Activated naive CD4-positive, alpha-beta T cell treated with anti-CD3 and anti-CD28 coated beads for 36 hours (primary cell): ENCODE data around the gene CAPN12. TPM values are rescaled to one million over a fixed set of nuclear protein-coding genes. Genes with fewer than 3 reads are reported as not detected.
"Not testable (repeated sequence)": the region's sequence is repeated elsewhere in the genome, so short reads cannot be mapped to it uniquely, and the experiment has no call there.

Source experiments
- CTCF ChIA-PET: fragments of 350-600 bp; sonication (Branson Sonifier 250); formaldehyde crosslinking; loops from one replicate; lab custom pipeline; 2021; ENCODE audit warnings: antibody characterized with exemption; lab: Charles Lee
- DNase-seq: peaks from one replicate; pipeline ENCODE4 v3.0.0-alpha.2; 2020
- H3K27ac Mint-ChIP-seq: one replicate; pipeline ENCODE4 v1.8.0; 2021; ENCODE audit warnings: mild to moderate bottlenecking, mixed read lengths
- H3K27me3 Mint-ChIP-seq: one replicate; pipeline ENCODE4 v1.8.0; 2021; ENCODE audit warnings: low read depth, mixed read lengths
- H3K36me3 Mint-ChIP-seq: one replicate; pipeline ENCODE4 v1.8.0; 2021; ENCODE audit warnings: low read depth, mixed read lengths
- H3K4me1 Mint-ChIP-seq: one replicate; pipeline ENCODE4 v1.8.0; 2021; ENCODE audit warnings: low read depth, mixed read lengths
- H3K4me3 Mint-ChIP-seq: one replicate; pipeline ENCODE4 v1.8.0; 2021; ENCODE audit warnings: mild to moderate bottlenecking, moderate library complexity, mixed read lengths
- H3K9me3 Mint-ChIP-seq: one replicate; pipeline ENCODE4 v1.8.0; 2021; ENCODE audit warnings: mixed read lengths
- intact Hi-C: fragments of 100-400 bp; cut with micrococcal nuclease; formaldehyde crosslinking; loops from one replicate; pipeline ENCODE4 v1.15.1; 2023
- total RNA-seq, 2 experiments: library from RNA; stranded (reverse); gene quantifications; one replicate each; pipeline ENCODE4 v1.2.3, GENCODE V29; 2021

The CAPN12 gene
- total RNA-seq, 2 experiments from 2014 or later: 1.9 to 2.2 TPM

DNA sequence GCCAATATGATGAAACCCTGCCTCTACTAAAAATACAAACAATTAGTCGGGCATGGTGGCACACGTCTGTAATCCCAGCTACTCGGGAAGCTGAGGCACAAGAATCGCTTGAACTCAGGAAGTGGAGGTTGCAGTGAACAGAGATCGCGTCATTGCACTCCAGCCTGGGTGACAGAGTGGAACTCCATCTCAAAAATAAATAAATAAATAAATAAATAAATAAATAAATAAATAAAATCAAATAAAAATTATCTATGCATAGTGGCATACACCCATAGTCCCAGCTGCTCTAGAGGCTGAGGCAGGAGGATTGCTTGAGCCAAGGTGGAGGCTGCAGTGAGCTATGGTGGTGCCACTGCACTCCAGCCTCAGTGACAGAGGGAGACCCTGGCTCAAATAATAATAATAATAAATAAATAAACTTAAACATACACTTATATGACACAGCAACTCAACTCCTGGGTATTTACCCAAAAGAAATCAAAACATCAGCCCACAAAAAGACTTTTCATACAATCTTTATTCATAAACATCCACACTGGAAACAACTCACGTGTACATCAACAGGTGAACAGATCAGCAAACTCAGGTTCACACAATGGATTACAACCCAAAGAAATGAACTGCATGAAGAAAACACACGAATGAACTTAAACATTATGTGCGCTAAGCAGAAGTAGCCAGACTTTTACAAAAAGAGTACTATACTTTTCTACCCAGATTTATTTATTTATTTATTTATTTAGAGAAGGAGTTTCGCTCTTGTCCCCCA is 22.2 kb upstream of the CAPN12 start:
- H3K9me3 Mint-ChIP-seq: no peaks in the 10 kb centered on the region
- intact Hi-C loops: no loop called here

DNA sequence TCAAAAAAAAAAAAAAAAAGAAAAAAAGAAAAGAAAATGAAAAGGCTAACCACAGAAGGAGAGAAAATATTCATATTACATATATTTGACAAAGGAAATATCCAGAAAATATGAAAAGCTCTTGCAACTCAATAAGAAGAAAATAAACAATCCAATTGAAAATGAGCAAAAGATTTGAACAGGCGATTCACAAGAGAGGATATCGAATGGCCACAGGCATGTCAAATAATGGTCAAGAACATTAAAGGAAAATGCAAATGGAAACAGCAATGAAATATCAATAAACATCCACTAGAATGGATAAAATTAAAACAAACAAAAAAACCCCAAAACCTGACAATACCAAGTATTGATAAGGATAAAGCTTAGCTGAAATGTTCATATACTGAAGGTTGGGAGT is 20.9 kb upstream of the CAPN12 start:
- Mint-ChIP-seq H3K27me3 (no peaks in the 10 kb centered on the region), H3K9me3 (no peaks in the 10 kb centered on the region), H3K4me3 (no peak overlapping the region), H3K36me3 (no peaks in the 10 kb centered on the region), H3K27ac (no peak overlapping the region), H3K4me1 (peaks cover 6% of the 10 kb centered on the region)
- no peak for DNase-seq
- intact Hi-C loops: no loop called here
- CTCF ChIA-PET: no interaction called here

More for the DNA sequence above, 22.2 kb upstream of the CAPN12 start:
- DNase-seq: no peak
- Mint-ChIP-seq H3K27me3 (no peaks in the 10 kb centered on the region), H3K36me3 (no peaks in the 10 kb centered on the region), H3K27ac (no peak overlapping the region), H3K4me1 (peaks cover 6% of the 10 kb centered on the region), H3K4me3 (no peak overlapping the region)
- CTCF ChIA-PET: no interaction called here

DNA sequence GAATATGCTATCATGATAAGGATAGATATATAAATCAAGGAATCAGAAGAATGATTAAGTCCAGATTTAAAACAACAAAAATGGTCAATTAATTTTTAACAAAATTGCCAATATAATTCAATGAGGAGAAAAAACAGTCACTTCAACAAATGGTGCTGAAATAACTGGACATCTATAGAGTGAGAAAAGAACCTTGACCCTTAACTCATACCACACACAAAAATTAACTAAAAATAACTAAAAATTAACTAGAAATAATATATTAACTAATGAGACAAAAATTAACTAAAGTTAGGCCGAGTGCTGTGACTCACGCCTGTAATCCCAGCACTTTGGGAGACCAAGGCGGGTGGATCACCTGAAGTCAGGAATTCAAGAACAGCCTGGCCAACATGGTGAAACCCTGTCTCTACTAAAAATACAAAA is 19.5 kb upstream of the CAPN12 start:
- no peaks in the 10 kb centered on the region for H3K36me3 Mint-ChIP-seq
- no peak overlapping the region for H3K4me3 Mint-ChIP-seq
- CTCF ChIA-PET: no interaction called here
- no peak for DNase-seq
- intact Hi-C loops: no loop called here
- no peaks in the 10 kb centered on the region for H3K9me3 Mint-ChIP-seq
- H3K4me1 Mint-ChIP-seq: no peaks in the 10 kb centered on the region
- no peak overlapping the region for H3K27ac Mint-ChIP-seq
- no peaks in the 10 kb centered on the region for H3K27me3 Mint-ChIP-seq

DNA sequence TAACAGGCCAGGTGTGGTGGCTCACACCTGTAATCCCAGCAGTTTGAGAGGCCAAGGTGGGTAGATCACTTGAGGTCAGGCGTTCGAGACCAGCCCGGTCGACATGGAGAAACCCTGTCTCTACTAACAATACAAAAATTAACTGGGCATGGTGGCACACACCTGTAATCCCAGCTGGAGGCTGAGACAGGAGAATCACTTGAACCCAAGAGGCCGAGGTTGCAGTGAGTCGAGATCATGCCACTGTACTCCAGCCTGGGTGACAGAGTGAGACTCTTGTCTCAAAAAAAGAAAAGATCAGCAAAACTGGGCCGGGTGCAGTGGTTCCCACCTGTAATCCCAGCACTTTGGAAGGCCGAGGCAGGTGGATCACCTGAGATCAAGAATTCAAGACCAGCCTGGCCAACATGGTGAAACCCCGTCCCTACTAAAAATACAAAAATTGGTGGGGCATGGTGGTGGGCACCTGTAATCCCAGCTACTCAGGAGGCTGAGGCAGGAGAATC is 17.7 kb upstream of the CAPN12 start:
- H3K27ac Mint-ChIP-seq, intact Hi-C loops, CTCF ChIA-PET, H3K27me3 Mint-ChIP-seq, H3K9me3 Mint-ChIP-seq, H3K36me3 Mint-ChIP-seq, DNase-seq, H3K4me1 Mint-ChIP-seq, H3K4me3 Mint-ChIP-seq: not testable (repeated sequence)

DNA sequence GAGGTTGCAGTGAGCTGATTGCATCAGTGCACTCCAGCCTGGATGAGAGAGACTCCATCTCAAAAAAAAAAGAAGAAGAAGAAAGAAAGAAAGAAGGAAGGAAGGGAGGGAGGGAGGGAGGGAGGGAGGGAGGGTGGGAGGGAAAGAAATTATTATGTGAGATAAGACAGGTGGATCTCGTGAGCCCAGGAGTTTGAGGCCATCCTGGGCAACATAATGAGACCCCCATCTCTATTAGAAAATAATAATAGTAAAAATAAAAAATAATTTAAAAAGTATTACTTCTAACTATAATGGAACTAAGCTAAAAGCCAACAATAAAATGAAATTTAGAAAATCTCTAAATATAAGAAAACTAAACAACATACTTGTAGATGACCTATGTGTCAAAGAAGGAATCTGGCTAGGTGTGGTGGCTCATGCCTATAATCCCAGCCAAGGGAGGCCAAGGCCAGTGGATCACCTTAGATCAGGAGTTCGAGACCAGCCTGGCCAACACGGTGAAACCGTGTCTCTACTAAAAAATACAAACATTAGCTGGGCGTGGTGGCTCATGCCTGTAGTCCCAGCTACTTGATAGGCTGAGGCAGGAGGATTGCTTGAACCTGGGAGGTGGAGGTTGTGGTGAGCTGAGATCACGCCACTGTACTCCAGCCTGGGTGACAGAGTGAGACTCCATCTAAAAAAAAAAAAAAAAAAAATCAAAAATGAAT is 16.7 kb upstream of the CAPN12 start:
- DNase-seq, H3K9me3 Mint-ChIP-seq, H3K4me3 Mint-ChIP-seq, H3K27me3 Mint-ChIP-seq, H3K36me3 Mint-ChIP-seq, intact Hi-C loops, H3K27ac Mint-ChIP-seq, H3K4me1 Mint-ChIP-seq: not testable (repeated sequence)
- CTCF ChIA-PET: interaction anchor here (0.6 kb wide), 1 partner anchor 1538 kb away, joined by 3 read pairs; no protein-coding TSS in a partner anchor

DNA sequence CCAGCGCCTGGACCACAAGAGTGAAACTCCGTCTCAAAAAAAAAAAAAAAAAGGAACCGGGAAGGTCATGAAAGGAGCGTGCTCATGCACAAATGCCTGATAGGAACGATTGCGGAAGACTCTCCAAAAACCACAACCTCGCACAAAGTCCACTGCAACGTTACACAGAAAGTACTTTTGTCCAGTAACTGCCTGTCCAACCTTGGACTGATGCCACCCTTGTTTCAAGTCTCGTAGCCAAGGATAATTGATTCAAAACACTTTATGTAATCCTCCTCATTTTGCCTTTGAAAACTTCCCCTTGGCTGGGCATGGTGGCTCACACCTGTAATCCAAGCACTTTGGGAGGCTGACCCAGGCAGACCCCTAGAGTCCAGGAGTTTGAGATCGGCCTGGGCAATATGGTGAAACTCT is 15.3 kb upstream of the CAPN12 start:
- CTCF ChIA-PET: no interaction called here

DNA sequence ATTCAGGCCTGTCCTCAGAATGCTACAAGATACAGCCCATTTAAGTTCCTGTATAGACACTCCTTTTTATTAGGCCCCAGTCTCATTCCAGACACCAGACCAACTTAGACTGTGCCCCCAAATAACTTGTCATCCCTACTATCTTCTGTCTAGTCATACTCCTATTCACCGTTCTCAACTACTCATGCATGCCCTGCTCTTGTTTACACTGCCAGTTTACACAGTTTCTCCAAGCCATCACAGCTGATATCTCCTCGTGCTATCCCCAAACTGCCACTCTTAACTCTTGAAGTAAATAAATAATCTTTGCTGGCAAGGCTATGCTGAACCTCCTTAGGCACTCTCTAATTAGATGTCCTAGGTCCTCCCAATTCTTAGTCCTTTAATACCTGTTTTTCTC is 9.9 kb upstream of the CAPN12 start:
- DNase-seq, CTCF ChIA-PET, H3K4me3 Mint-ChIP-seq, H3K27me3 Mint-ChIP-seq, H3K36me3 Mint-ChIP-seq, intact Hi-C loops, H3K4me1 Mint-ChIP-seq, H3K9me3 Mint-ChIP-seq, H3K27ac Mint-ChIP-seq: not testable (repeated sequence)

More for the DNA sequence above, 15.3 kb upstream of the CAPN12 start:
- H3K27me3 Mint-ChIP-seq: no peaks in the 10 kb centered on the region
- H3K4me3 Mint-ChIP-seq: no peak overlapping the region
- DNase-seq: no peak
- H3K27ac Mint-ChIP-seq: no peak overlapping the region
- no peaks in the 10 kb centered on the region for H3K4me1 Mint-ChIP-seq
- intact Hi-C loops: no loop called here
- H3K36me3 Mint-ChIP-seq: no peaks in the 10 kb centered on the region
- no peaks in the 10 kb centered on the region for H3K9me3 Mint-ChIP-seq

DNA sequence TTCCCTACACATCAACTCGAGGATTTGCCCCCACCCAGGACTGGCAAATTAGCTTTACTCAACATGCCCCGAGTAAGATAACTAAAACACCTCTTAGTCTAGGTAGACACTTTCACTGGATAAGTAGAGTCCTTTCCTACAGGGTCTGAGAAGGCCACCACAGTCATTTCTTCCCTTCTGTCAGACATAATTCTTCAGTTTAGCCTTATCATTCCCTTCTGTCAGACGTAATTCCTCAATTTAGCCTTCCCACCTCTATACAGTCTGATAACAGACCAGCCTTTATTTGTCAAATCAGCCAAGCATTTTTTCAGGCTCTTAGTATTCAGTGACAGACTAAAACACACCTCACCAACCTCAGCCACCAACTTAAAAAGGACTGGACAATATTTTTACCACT is 9.5 kb upstream of the CAPN12 start:
- CTCF ChIA-PET, H3K4me3 Mint-ChIP-seq, H3K4me1 Mint-ChIP-seq, intact Hi-C loops, H3K36me3 Mint-ChIP-seq, H3K9me3 Mint-ChIP-seq, H3K27me3 Mint-ChIP-seq, DNase-seq, H3K27ac Mint-ChIP-seq: not testable (repeated sequence)

DNA sequence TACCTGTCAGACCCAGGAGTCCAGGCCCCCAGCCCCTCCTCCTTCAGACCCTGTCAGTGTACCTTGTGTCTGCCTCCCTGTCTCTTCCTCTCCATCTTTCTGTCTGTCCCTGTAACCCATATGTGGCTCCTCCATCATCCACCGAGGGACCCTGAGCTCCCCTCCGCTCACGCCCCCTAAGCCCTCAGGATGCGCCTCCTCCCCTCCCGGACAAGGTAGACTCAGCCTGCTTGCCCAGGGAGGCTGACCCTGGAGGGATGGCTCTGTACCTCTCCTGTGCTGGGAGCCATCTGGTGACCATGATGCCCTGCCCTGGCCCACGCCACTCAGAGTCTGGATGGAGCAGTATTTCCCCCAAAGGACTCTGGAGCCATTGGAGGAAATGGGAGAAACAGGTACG is 1.0 kb upstream of the CAPN12 start:
- intact Hi-C loops: no loop called here
- no peaks in the 10 kb centered on the region for H3K9me3 Mint-ChIP-seq
- CTCF ChIA-PET: no interaction called here
- H3K36me3 Mint-ChIP-seq: no peaks in the 10 kb centered on the region
- no peaks in the 10 kb centered on the region for H3K27me3 Mint-ChIP-seq
- no peak for DNase-seq
- no peak overlapping the region for H3K4me3 Mint-ChIP-seq
- no peaks in the 10 kb centered on the region for H3K4me1 Mint-ChIP-seq
- H3K27ac Mint-ChIP-seq: no peak overlapping the region

DNA sequence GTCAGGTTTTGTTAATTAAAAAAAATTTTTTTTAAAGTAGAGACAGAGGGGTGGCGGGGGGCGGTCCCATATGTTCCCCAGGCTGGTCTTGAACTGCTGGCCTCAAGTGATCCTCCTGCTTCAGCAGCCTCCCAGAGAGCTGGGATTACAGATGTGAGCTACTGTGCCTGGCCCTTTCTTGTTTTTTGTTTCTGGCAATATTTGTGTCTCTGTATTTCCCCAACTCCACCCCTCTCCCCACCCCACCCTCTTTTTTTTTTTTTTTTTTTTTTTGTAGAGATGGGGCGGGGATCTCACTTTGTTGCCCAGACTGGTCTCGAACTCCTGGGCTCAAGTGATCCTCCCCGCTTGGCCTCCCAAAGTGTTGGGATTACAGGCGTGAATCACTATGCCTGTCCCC is 600 bp upstream of the CAPN12 start:
- Mint-ChIP-seq H3K36me3 (no peaks in the 10 kb centered on the region), H3K9me3 (no peaks in the 10 kb centered on the region), H3K4me1 (no peaks in the 10 kb centered on the region), H3K27ac (no peak overlapping the region), H3K27me3 (no peaks in the 10 kb centered on the region), H3K4me3 (no peak overlapping the region)
- CTCF ChIA-PET: no interaction called here
- no peak for DNase-seq
- intact Hi-C loops: no loop called here

DNA sequence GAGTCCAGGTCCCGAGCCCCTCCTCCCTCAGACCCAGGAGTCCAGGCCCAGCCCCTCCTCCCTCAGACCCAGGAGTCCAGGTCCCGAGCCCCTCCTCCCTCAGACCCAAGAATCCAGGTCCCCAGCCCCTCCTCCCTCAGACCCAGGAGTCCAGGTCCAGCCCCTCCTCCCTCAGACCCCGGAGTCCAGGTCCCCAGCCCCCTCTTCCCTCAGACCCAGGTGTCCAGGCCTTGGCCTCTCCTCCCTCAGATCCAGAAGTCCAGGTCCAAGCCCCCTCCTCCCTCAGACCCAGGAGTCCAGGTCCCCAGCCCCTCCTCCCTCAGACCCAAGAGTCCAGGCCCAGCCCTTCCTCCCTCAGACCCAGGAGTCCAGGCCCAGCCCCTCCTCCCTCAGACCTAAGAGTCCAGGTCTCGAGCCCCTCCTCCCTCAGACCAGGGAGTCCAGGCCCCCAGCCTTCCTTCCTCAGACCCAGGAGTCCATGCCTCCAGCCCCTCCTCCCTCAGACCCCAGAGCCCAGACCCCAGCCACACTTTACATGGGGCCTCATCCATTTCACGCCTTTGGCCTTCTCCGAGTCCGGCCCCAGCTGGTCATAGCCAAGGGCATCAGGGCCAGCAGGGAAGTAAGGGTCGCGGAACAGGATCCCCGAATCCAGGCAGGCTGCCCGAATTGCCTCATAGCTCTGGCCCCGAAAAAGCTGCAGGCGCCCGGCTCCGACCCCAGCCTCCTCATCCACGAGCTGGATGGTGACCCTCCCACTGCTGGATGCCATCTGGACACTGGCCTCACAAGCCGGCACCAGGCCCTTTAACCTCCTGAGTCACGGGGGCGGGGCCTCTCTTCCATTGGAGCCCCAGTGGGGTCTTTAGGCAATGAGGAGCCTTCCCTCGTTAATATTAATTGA is 628 bp downstream of the CAPN12 start:
- Mint-ChIP-seq H3K27ac (no peak overlapping the region), H3K9me3 (no peaks in the 10 kb centered on the region), H3K4me3 (no peak overlapping the region), H3K36me3 (no peaks in the 10 kb centered on the region), H3K4me1 (peaks cover under 1% of the 10 kb centered on the region), H3K27me3 (no peaks in the 10 kb centered on the region)
- intact Hi-C loops: no loop called here
- CTCF ChIA-PET: interaction anchor here (0.5 kb wide), 1 partner anchor 263 kb away, joined by 4 read pairs; no protein-coding TSS in a partner anchor
- no peak for DNase-seq

DNA sequence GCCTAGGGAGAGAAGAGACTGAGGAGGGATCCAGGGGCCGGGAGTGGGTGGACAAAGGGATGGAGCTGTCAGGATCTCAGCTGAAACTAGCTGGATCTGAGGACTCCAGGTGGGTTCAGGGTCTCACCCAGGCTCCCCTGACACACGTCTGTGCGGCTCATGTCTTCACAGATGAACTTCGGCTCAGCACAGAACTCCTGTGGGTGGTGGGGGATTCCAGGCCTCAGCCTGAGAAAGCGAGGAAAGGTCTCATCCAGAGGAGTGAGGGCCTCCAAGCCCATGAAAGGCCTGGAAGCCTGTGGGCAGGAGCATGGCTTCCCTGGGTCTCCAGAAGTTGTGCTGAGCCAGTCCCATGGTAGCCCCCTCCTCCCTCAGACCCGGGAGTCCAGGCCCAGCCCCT is 1.4 kb downstream of the CAPN12 start:
- CTCF ChIA-PET: no interaction called here
- Mint-ChIP-seq H3K9me3 (no peaks in the 10 kb centered on the region), H3K27me3 (no peaks in the 10 kb centered on the region)

More for the DNA sequence above, 1.4 kb downstream of the CAPN12 start:
- no peak overlapping the region for H3K4me3 Mint-ChIP-seq
- H3K4me1 Mint-ChIP-seq: peaks cover 3% of the 10 kb centered on the region
- no peak overlapping the region for H3K27ac Mint-ChIP-seq
- DNase-seq: no peak
- H3K36me3 Mint-ChIP-seq: no peaks in the 10 kb centered on the region
- intact Hi-C loops: no loop called here
